Activated CD4-positive, alpha-beta T cell treated with anti-CD3 and anti-CD28 coated beads for 1 hour (primary cell): ENCODE results near the gene PLOD2.

Experiments used
- DNase-seq: peaks from one replicate; pipeline ENCODE4 v3.0.0-alpha.2; 2020

Gene PLOD2

DNA sequence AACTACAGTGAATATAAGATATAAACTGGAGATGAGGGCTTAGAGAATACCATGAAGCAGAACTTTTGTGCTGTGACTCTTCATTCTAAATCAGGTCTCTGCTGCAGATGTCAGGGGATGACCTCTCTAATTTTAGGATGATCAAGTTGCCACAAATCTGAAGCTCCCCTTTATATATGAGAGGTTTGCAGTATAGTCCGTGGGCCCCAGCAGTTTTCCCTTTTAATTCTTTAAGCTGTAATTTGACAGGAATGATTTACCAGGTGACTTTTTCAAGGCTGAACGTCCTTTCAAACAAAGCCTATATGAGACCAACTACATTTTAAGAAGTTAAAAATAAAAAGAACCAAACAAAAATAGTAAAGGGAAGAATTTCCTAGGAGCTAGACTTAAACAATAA lies 4.9 kb upstream of the PLOD2 start:
- no peak for DNase-seq

DNA sequence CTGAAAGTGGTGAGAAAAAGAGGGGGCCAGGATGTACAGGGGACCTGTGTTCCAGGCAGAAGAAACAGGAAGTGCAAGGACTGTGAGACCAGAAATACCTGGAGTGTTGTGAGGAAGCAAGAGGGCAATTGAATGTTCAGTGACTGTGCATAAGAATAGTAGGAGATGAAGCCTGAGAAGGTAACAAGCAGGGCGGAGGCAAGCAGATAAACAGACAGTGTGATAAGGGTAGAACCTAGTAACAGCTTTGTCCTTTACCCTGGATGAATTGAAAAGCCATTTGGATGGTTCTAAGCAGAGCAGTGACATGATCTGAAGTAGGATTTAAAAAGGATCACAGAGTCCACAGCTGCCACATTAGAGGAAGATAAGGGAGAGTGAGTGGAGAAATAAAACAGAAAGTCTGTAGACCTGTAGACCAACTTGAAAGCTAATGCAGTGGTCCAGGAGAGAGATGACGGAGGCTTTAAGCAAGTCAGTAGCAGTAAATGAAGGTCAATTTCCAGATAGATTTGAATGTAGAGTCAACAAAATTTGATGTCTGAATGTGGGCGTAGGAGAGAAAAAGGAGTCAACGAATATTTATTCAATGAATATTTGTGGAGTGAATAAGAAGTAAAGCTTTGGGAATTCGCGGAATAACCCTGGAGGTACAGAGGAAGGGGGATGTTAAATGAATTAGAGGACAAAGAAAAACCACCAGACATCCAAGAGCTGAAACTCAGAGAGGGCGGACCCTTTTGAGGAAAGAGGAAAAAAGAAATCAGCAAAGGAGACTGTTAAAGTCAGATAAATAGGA lies 4.2 kb upstream of the PLOD2 start:
- DNase-seq: no peak

DNA sequence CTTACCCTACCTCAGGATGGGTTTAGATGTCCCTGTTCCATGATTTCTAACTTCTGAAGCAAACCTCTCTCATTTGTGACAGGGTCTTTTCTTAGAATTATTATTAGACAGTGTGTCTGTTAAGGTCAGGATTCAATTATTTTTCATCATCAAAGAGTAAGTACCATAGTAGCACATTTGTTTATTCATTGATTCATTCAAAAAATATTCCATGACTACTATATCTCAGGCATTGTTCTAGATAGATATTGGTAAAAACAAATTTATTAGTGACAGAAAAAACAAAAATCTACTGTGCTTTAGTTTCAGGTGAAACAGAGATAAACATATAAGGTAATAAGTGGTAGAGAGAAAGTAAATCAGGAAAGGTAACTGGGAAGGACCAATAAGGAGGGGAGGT lies 3.5 kb upstream of the PLOD2 start:
- DNase-seq: no peak

DNA sequence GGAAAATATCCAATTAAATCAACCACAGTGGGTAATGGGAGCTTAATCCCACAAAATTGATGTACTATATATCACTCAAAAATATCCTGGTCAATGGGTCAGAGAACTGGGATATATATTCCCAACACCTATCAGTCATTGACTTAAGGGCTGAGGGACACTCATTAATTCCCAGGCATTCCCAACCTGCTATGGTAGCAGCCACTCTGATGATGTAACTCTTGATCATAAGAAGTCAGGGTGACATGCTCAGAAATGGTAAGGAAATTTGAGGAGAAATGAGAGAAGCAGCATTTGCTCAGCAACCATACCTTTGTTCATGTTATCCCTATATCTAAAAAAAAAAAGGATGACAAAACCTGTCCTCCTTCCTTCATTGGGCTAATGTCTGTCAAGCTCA lies 3.1 kb upstream of the PLOD2 start:
- no peak for DNase-seq

DNA sequence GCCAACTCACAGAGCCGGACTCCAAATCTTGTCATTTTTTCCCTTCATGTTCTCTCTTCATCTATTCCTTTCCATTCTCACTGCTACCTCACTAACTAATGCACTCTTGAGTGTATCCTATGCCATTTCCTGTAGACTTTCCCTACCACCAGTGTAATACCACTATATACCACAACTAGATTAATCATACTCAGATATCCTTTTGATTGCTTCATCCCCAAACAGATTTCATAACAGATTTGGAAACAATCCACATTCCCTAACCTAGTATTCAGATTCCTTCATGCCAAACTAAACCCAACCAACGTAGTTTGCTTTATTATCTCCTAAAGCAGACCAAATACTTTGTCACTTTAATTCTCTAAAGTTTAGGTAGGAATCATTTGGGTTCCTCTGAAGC lies 2.6 kb upstream of the PLOD2 start:
- DNase-seq: no peak

DNA sequence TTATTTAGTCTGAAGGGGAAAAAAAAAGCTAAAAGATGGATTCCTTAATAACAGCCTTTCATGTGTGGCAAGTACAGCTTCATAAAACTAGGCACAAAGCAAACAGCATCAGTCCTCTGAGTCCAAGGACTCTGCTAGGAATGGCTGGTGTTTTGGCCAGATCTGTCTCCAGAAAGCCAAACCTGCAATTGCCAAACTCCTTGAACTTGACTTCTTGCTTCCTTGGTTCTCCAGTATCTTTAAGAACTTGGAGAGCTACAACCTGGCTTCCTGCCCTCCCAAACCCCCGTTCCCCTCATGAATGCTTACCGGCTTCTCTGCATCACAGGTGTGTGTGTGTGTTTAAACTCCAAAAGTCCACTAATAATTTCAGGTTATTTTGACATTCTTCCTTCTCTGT lies 1.6 kb upstream of the PLOD2 start:
- no peak for DNase-seq

DNA sequence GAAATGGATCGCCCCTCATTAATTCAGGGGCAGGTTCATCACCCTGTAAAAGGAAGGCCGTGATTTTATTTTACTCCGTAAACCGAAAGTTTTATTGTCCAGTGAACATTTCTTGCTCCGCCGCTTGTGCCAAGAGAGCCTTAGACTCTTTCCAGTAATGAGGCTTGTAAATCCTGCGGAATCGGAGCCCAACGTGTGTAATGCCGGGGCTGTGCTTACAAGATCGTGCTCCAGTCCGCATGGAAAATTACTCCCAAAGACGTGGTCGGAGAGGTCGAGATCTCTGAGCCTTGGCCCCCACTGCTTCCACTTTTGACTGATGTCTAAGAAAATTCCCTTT lies 649 bp upstream of the PLOD2 start:
- DNase-seq: no peak

DNA sequence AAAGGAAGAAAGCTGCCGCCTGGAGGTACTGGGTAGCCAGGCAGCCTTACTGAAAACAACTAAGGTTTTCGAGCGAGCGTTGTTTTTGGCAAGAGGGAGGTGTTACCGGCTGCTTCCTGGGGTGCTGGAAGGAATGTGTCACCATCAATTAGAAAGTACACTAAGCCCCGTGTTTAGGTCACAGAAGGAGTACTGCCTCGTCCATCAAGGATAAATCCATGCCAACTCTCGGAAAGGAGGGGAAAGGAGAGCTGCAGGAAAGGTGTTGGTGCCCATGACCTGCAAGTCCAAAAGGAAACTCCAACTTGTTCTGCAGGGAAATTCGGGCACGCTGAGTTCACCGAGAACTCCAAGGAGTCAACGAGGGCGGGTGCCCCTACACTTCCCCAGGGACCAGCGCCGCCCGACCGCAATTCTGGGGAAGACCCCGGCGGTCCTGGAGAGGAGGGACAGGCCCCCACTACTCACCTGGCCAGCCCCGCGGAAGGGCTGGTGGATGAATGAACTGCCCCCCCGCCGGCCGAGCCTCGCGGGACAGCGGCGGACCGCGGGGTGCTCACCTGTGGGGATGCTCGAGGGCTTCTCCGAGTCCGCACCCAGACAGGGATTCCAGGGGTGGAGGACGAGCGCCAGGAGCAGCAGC lies 542 bp downstream of the PLOD2 start:
- no peak for DNase-seq

DNA sequence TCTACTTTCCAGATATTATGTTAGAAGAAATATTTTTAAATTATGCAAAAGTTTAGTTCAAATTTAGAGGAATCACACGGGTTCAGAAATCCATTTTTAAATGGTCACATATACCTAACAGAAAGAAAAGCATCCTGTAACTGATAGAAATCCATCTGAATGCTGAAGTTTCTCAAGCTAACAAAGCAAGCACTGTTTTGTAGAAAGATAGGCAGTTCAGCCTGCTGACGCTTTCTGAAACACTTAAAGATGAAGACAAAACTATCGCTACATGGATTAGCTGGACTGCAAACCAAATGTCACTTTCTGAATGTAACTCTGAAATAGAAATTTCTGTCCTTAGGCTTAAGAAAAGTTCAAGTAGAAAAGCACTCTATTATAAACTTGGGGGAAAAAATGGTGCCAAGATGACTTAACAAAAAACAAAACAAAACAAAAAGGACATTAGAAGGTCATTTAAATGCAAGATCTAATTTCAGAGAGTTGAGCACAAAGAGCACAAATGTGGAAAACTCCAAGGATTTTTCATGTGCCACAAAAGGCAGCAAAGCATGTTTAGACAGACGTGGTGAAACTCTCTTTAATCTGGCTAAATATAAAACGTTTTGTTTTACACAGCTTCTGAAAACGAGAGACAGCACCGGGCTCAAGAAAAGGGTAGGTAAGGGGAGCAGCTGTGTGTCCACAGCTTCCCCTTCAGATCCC lies 1.2 kb downstream of the PLOD2 start:
- no peak for DNase-seq

DNA sequence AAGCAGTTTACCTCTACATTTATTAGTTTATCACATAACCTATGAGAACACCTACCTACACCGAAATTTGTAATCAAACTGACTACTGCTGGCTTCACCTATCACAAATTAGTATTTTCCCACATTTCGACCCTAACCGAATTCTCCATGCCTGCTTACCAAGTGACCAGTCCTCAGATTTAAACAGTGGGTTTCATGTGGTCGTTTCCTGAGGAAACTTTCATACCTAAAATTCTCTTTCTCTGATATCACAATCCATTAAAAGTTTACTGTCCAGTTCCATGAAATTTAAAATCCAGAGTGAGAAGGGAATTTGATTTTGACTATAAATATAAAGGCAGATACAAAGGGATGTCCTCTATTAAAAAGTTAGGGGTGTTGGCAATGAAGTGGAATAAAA lies 1.9 kb downstream of the PLOD2 start:
- no peak for DNase-seq

DNA sequence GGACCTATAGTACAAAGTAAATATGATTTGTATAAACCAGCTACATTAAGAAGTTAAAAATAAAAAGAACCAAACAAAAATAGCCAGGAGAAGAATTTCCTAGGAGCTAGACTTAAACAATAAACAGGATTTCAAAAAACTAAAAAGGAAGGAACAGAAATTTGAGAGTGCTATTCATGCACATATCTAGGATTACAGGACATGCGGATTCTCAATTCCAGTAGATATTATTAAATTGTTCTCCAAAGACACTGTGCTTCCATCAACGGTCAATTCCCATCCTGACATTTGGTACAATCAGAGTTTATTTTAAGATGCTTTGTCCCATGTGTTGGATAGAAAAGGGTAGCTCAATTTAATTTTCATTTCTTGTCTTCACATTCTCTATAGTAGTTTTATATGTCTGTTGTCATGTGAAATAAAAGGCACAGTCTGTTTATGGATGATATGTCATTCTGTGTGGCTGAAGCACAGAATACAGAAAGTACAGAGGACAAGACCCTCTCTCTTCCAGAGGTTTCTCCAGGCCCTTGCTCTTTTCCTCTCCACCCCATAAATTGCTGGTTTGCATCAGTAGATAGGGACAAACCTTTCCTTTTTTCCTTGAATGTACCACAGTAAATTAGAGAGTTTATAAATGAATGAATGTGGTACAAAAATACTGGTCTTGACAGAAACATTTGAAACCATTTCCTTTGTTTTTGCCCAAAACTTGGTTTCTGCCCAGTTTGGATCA lies 3.5 kb downstream of the PLOD2 start:
- DNase-seq: no peak

DNA sequence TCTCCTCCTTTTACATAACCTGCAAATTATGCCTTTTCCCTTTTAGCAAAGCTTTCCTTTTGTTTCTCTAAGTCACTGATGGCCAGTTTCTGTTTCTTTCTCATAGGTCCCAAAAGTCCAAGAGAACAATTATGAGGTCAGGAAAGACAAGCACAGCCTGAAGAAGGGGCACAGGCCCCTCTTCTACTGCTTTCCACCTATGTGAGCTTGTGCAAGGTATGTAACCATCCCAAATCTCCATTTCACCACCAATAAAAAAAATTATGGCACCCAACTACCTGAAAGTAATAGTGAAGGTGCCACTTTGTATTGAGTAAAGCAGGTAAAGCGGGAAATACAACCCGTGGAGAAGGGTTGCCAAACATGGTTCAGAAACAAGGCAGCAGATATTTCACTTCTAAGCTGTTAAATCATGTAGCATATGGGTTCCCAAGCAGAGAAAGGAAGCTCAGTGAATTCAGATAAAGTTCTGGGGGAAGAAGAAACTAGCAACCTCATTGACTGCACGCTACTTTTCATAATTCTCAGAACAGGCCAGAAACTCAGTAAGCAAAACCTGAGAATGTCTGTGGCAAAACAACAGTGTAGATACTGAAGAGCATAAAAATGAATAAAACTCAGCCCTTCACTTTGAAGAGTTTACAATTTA lies 4.2 kb downstream of the PLOD2 start:
- no peak for DNase-seq

DNA sequence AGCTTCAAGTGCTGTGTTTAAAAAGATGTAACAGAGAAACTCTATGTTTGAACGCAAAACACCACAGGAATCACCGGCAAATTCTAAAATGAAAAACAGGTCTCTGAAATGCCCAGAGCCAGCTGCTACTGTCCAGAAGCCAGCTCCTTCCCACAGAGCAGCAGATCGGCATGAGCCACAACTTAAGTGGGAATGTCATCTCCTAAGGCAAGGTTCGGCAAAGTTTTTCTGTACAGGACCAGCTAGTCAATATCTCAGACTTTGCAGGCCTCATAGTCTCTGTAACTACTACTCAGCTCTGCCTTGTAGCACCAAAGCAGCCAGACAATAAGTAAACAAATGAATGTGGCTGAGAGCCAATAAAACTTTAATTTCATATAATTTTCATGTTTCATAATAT lies 4.9 kb downstream of the PLOD2 start:
- no peak for DNase-seq

DNA sequence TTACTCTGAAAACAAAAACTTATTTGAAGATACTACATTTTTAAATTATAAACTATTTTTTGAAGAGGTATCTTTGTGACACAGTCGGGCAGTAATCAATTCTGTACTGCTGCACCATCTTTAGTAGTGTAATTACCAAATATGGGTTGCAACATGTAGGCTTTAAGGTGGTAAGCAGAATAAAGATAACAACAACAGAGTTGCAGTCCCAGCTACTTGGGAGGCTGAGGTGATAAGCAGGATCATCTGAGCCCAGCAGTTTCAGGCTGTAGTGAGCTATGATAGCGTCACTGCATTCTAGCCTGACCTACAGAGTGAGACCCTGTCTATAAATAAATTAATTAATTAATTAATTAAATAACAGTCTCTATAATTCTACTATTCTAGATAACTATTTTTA lies 6.0 kb downstream of the PLOD2 start:
- no peak for DNase-seq

DNA sequence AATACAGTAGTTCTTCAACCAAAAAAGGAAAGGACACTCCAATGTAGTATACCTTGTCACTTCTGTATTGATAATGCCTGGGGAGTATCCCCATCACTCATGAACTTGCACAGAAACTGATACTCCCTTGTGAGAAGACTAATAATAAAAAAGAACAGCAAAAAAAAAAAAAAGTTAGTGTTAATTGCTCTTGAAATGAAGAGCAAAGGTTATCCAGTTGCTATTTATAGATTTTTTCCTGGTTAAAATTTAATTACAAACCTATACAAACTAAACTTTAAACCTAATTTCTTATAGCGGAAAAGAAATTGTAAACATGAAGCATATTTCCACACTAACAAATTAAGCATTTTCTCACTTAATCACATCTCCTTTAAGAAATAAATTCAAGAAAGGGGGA lies 6.7 kb downstream of the PLOD2 start:
- DNase-seq: no peak

DNA sequence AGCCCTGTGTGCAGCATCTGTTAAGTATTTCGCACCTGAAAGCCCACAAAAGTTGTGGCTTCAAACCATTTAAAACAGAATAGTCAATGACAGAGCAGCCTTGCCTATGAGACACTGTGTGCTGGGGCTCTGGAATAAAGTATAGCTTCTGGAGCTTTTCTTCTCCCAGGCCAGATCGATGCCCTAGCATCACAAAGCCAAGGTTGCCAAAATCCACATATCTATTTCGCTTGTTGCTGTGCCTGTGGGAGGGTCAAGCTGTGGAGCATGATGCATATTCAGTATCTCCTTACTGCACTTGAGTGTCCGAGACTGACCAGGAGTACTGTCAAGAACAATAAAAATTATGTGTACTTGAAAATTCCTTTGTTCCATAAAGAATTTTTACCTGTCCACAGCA lies 7.6 kb downstream of the PLOD2 start:
- DNase-seq: no peak

DNA sequence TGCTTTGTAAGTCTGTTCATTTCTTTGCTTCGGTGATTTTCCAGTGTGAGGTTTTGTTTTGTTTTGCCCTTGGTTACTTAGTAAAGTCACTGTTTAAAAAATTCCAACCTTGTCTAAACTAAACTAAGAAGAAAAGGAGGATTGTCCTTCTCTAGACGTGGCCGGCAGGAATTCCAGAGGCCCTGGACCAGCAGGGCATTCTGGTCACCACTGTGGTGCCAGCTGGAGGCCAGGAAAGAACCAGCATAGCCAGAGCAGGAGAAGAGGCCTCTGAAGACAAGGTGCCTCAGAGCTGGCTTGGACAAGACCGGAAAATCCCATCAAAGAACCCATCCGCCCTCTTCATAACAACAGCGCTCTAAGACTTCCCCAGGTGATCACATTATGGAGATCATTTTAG lies 8.2 kb downstream of the PLOD2 start:
- DNase-seq: no peak

DNA sequence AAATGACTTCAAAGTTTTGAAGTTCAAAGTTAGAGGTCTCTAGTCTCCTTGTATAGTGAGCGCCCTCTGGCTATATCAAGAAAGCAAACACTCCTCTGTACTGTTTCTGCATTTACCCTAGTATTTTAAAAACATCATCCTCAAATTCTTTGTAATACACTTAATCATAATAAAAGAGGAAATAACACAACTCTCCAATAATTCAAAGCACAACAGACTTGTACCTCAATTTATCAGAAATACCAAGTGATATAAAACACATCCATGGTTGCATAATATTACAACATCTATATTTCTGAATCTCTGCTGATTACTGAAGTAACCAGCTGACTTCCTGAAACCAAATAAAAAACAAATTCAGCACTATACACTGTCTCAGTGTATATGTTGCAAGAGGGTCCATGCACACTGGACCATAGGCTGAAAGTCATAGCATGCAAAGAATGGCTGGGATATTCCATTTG lies 12.5 kb downstream of the PLOD2 start:
- no peak for DNase-seq

DNA sequence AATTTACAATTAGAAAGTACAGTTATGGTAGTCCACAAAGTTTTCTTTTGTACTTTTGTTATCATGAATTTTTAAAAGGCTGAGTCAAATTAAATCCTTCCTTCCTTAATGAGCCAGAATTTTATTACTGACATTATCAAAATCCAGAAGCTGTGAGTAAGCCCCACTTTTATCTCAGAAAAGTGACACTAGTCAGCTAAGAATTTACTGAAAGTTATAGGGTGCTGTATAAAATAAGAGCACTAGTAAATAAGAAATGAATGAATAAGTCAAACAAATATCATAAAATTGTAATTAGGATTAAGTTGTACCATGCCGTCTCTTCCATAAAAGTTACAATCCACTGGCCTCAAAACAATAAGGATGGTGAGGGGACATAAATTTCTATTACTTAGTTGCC lies 15.3 kb downstream of the PLOD2 start:
- no peak for DNase-seq

DNA sequence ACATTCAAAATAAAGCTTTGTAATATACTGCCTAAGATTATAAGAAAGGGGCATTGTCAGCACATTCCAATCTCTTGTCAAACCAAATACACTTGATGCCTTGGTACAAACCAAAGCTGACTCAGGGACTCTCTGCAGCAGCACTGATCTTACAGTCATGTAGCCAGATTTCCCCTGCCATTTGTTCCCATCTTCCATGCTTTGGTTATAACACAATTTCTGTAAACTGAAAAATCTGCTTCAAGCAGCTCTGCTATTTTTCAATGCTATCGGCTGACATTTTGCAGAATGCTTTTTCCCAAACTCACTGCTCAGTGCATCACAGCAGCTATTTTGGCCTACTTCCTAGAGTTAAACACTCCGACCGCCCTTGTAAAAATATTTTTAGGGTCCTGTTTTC lies 18.2 kb downstream of the PLOD2 start:
- DNase-seq: no peak

DNA sequence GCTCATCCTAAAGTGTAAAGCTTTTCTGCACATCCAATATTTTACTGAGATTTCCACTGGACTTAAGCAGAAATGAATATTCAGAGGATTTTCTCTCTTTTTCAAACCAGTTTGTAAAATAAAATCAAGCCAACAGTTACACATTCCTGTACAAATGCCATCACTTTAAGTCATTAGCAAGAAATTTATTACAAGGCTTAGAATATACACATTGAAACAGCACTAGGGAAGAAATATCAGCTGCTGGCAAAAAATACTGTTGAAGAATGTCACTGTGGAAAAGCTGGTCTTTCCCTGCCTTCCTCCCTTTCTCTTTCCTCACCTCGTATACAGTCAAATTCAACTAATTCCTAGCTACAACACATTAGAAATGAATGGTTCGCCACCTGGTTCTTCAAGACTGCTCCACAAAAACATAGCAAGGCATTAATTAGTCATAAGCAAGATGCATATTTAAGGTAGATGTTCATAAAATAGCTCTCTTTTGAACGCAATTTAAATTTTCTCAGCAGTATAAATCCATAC lies 21.3 kb downstream of the PLOD2 start:
- no peak for DNase-seq

DNA sequence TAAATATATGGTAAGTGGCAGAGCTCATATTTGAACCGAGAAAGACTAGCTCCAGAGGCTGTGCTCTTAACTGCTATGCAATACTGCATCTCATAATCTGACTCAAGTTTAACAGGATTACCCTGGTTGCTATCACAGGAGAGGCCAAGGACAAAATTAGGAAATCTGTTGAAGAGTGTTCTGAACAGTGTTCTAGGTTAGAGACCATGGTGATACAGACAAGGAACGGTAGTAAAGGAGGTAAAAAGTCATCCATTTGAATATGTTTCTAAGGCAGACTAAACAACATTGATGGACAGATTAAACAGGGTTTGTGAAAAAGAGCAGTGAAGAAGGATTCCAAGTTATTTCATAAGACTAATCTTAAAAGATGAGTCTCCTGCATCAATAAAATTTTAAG lies 22.1 kb downstream of the PLOD2 start:
- DNase-seq: no peak

DNA sequence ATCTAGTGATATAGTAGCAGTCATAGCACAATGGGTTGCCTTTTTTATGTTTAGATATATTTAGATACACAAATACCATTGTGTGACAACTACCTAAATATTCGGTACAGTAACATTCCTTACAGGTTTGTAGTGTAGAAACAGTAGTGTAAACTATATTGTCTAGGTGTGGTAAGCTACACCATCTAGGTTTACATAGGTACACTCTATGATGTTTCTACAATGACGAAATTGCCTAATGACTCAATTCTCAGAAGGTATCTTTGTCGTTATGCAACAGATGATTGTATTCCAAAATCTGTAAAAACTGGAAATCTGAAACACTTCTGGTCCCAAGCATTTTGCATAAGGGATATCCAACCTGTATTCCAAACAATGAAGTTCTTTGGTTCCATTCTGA lies 24.3 kb downstream of the PLOD2 start:
- no peak for DNase-seq
